Stimulated activated CD8-positive, alpha-beta memory T cell treated with anti-CD3 and anti-CD28 coated beads, Interleukin-2, amount 100 ng/mL, for 1 hour (primary cell): ENCODE measurements around the gene PEG3.
"Not testable (repeated sequence)": the region's sequence is repeated elsewhere in the genome, so short reads cannot be mapped to it uniquely, and the experiment has no call there.

ENCODE experiments used
- DNase-seq, 2 donors: peaks; one replicate each; pipeline ENCODE4 v3.0.0-alpha.2; 2020; ENCODE audit warnings: low read depth in 2 of 2

Gene PEG3

GRCh38 chr19:56840451-56841192, at the start of gene PEG3, which contains the start of gene ZIM2:
PEG3 (minus strand) TSS chr19:56840726; CDS start chr19:56824655, 16,071 bp downstream.
ZIM2 (minus strand) TSS chr19:56840726; CDS start chr19:56824277, 16,449 bp downstream.
- DNase-seq: no peak

GRCh38 chr19:56885173-56885985, 44.9 kb upstream of the PEG3 start:
- no peak for DNase-seq

- no peak for DNase-seq
Measured at GRCh38 chr19:56884441-56884840, 43.9 kb upstream of the PEG3 start.

- DNase-seq: no peak
Measured at GRCh38 chr19:56880592-56881190, 40.2 kb upstream of the PEG3 start.

- no peak for DNase-seq
Measured at GRCh38 chr19:56877069-56877715, 36.7 kb upstream of the PEG3 start.

- no peak for DNase-seq
Measured at GRCh38 chr19:56875717-56876116, 35.2 kb upstream of the PEG3 start.

GRCh38 chr19:56874530-56874929, 34.0 kb upstream of the PEG3 start:
- DNase-seq: no peak

- no peak for DNase-seq
Measured at GRCh38 chr19:56873493-56873892, 33.0 kb upstream of the PEG3 start.

GRCh38 chr19:56869886-56870285, 29.4 kb upstream of the PEG3 start:
- no peak for DNase-seq

- DNase-seq: no peak
Measured at GRCh38 chr19:56868446-56868845, 27.9 kb upstream of the PEG3 start.

GRCh38 chr19:56866538-56866937, 26.0 kb upstream of the PEG3 start:
- DNase-seq: no peak

GRCh38 chr19:56864443-56865125, 24.1 kb upstream of the PEG3 start:
- DNase-seq: no peak

GRCh38 chr19:56862741-56863140, 22.2 kb upstream of the PEG3 start:
- no peak for DNase-seq

- DNase-seq: not testable (repeated sequence)
Measured at GRCh38 chr19:56860409-56860808, 19.9 kb upstream of the PEG3 start.

GRCh38 chr19:56858026-56858425, 17.5 kb upstream of the PEG3 start:
- DNase-seq: no peak

- DNase-seq: no peak
Measured at GRCh38 chr19:56856822-56857221, 16.3 kb upstream of the PEG3 start.

- DNase-seq: not testable (repeated sequence)
Measured at GRCh38 chr19:56852361-56852760, 11.8 kb upstream of the PEG3 start.

- no peak for DNase-seq
Measured at GRCh38 chr19:56848166-56848565, 7.6 kb upstream of the PEG3 start.

- no peak for DNase-seq
Measured at GRCh38 chr19:56842412-56842811, 1.9 kb upstream of the PEG3 start.

GRCh38 chr19:56841193-56841543, 642 bp upstream of the PEG3 start:
- no peak for DNase-seq

GRCh38 chr19:56839652-56840450, 675 bp downstream of the PEG3 start:
- DNase-seq: no peak
